Heart left ventricle (tissue), 13 donors: ENCODE measurements around the gene ANKRD11.

Experiments
- POLR2A ChIP-seq, 2 donors: fragments of 450-650 bp; IDR thresholded peaks; one replicate each; pipeline ENCODE4 v1.6.1; 2017; ENCODE audit warnings: antibody characterized with exemption in 2 of 2, mild to moderate bottlenecking in 2 of 2, moderate library complexity in 2 of 2
- TF ChIP-seq, protein P1 (sequence below), 12 donors: fragments of 200-600 bp; sonication (generic) in 4 of 12; IDR thresholded peaks; one replicate each; pipeline versions ENCODE4 v1.5.0 to v1.8.0; 2018 to 2022; ENCODE audit warnings: antibody characterized with exemption in 12 of 12, mild to moderate bottlenecking in 5 of 12
- donor health status: ischemic (EF 13 %, LVEDD 7.1; RV severe dilation, severe dysfunction).
- donor health status: DM: no; HTN: yes; CAD: no.
- donor health status: DM: no; HTN: no; CAD: no.
- donor health status: ischemic (EF 25% LVEDD 6.9; RV normal size, moderate dysfunction).
- donor health status: ischemic (EF 25% LVEDD 5.7; RV mildly dilated, moderate dysfunction).
- donor health status: ischemic (EF 35%, LVEDD 5.7; RV mildly dilated, moderate dysfunction).
- donor health status: nonischemic (EF 11% LVEDD 7.7; RV severe dilation, severe dysfunction).
- donor health status: DM: yes; HTN: yes; CAD: no.
- donor health status: PGD.
- donor health status: ischemic (EF 29% LVEDD 5.4; RV normal size, mild dysfunction).
- donor health status: nonischemic (EF 23%, LVEDD 6.1; RV moderate dilation, normal function).

DNA sequence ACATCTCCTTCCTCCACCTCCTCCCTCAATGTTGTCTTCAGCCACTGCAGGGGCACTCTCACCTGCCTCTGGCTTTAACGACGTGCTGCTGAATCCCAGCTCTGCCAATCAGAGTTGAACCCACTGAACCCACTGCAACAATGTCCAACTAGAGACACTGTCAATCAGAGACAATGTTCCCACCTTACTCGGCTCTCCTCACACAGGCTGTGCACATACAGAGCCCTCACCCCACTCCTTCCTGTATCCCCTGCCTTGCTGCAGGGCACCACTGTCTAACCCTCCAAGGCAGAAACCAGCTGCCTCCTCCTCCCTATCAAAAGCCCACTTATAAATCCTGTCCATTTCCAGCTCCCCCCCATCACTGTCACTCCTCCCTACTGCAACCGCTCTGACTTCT lies 58.7 kb downstream of the ANKRD11 start:
- TF ChIP-seq POLR2A (IDR thresholded peaks at IDR 0.05) = no peak
- TF ChIP-seq, protein P1, sequence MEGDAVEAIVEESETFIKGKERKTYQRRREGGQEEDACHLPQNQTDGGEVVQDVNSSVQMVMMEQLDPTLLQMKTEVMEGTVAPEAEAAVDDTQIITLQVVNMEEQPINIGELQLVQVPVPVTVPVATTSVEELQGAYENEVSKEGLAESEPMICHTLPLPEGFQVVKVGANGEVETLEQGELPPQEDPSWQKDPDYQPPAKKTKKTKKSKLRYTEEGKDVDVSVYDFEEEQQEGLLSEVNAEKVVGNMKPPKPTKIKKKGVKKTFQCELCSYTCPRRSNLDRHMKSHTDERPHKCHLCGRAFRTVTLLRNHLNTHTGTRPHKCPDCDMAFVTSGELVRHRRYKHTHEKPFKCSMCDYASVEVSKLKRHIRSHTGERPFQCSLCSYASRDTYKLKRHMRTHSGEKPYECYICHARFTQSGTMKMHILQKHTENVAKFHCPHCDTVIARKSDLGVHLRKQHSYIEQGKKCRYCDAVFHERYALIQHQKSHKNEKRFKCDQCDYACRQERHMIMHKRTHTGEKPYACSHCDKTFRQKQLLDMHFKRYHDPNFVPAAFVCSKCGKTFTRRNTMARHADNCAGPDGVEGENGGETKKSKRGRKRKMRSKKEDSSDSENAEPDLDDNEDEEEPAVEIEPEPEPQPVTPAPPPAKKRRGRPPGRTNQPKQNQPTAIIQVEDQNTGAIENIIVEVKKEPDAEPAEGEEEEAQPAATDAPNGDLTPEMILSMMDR (IDR thresholded peaks at IDR 0.05) = no peak
